ENCODE results near the gene PCDH9.

The PCDH9 gene

GRCh38 chr13:66864627-66865026 is 365.5 kb downstream of the PCDH9 start:
- Histone ChIP-seq H2BK15ac (ENCODE audit: low read depth, poor library complexity, severe bottlenecking) (no peak overlapping the region), H3K4me3 (ENCODE audit: insufficient read depth in 1 of 2, low read depth in 1 of 2, low read length in 2 of 2) (no peak overlapping the region), H2BK120ac (ENCODE audit: low read depth, low read length) (no peak overlapping the region), H2AK5ac (ENCODE audit: low read length, severe bottlenecking) (no peak overlapping the region), H3K36me3 (ENCODE audit: control insufficient read depth in 1 of 2, insufficient read depth in 2 of 2, low read depth in 1 of 2, low read length in 2 of 2) (no peaks in the 10 kb centered on the region), H2BK5ac (ENCODE audit: low read depth, low read length, poor library complexity, severe bottlenecking) (no peak overlapping the region), H3K4me2 (ENCODE audit: low read length, poor library complexity, severe bottlenecking) (peak overlapping the region; percentile 29), H3K27me3 (ENCODE audit: control insufficient read depth in 1 of 2, insufficient read depth in 1 of 2, low read length in 2 of 2) (no peaks in the 10 kb centered on the region), H3K79me1 (replicated peaks; ENCODE audit: low read length, poor library complexity, severe bottlenecking) (no peaks in the 10 kb centered on the region), H3K14ac (ENCODE audit: low read length in 2 of 2) (no peak overlapping the region), H4K8ac (ENCODE audit: low read length) (no peak overlapping the region), H3K9me3 (ENCODE audit: control insufficient read depth, low read length) (no peaks in the 10 kb centered on the region), H3K4me1 (ENCODE audit: control insufficient read depth, insufficient read depth, low read depth, low read length) (no peaks in the 10 kb centered on the region), H2BK12ac (ENCODE audit: low read length in 2 of 2) (no peak overlapping the region), H3K4ac (ENCODE audit: low read depth in 1 of 2, low read length in 2 of 2) (no peak overlapping the region), H3K18ac (ENCODE audit: low read depth in 1 of 2, low read length in 2 of 2) (no peak overlapping the region), H3K27ac (ENCODE audit: low read length, poor library complexity, severe bottlenecking) (no peak overlapping the region), H2AFZ (ENCODE audit: low read depth, low read length) (no peak overlapping the region), H3K9ac (ENCODE audit: low read length) (no peak overlapping the region), H3K23ac (ENCODE audit: low read length in 2 of 2) (no peak overlapping the region), H4K91ac (ENCODE audit: low read length) (no peak overlapping the region)
- WGBS: 65% methylated on average over 2 of the region's 3 CpGs
- DNase-seq: no peak

DNA sequence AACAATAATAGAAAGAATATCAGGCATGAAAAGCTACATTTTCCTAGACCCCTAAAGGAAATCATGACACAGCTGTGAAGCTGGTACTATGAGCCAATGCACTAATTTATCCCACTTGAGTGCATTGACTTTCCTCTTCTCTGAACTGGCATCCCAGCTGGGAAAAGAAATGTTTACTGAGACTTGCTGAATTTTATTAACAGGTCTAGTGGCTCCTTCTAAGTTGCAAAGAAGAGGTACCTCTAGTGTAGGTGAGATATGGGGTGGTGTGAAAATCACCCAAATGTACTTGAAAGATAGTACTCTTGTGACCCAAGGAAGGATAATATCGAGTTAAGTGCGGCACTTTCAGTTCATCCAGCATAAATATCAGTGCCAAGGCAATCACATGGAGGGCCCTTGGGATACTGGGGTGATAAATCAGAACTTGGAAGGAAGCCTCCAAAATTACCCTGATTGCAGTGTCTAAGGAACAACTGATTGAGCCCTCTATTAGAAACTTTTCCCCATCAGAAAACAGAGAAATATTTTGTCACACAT is 369.2 kb downstream of the PCDH9 start:
- Histone ChIP-seq H3K27me3 (ENCODE audit: control insufficient read depth in 1 of 2, insufficient read depth in 1 of 2, low read length in 2 of 2) (no peaks in the 10 kb centered on the region), H3K9me3 (ENCODE audit: control insufficient read depth, low read length) (no peaks in the 10 kb centered on the region), H3K4ac (ENCODE audit: low read depth in 1 of 2, low read length in 2 of 2) (no peak overlapping the region), H2AK5ac (ENCODE audit: low read length, severe bottlenecking) (no peak overlapping the region), H3K27ac (ENCODE audit: low read length, poor library complexity, severe bottlenecking) (no peak overlapping the region), H3K4me1 (ENCODE audit: control insufficient read depth, insufficient read depth, low read depth, low read length) (no peaks in the 10 kb centered on the region), H3K18ac (ENCODE audit: low read depth in 1 of 2, low read length in 2 of 2) (no peak overlapping the region), H3K4me3 (ENCODE audit: insufficient read depth in 1 of 2, low read depth in 1 of 2, low read length in 2 of 2) (peak overlapping the region in 1 of 2 experiments; percentile 32), H2BK120ac (ENCODE audit: low read depth, low read length) (peak overlapping the region; percentile 19), H2AFZ (ENCODE audit: low read depth, low read length) (no peak overlapping the region), H3K36me3 (ENCODE audit: control insufficient read depth in 1 of 2, insufficient read depth in 2 of 2, low read depth in 1 of 2, low read length in 2 of 2) (no peaks in the 10 kb centered on the region), H3K14ac (ENCODE audit: low read length in 2 of 2) (no peak overlapping the region), H2BK12ac (ENCODE audit: low read length in 2 of 2) (no peak overlapping the region), H2BK5ac (ENCODE audit: low read depth, low read length, poor library complexity, severe bottlenecking) (no peak overlapping the region), H3K23ac (ENCODE audit: low read length in 2 of 2) (no peak overlapping the region), H2BK15ac (ENCODE audit: low read depth, poor library complexity, severe bottlenecking) (no peak overlapping the region), H3K4me2 (ENCODE audit: low read length, poor library complexity, severe bottlenecking) (no peak overlapping the region), H3K9ac (ENCODE audit: low read length) (no peak overlapping the region), H3K79me1 (replicated peaks; ENCODE audit: low read length, poor library complexity, severe bottlenecking) (no peaks in the 10 kb centered on the region), H4K91ac (ENCODE audit: low read length) (no peak overlapping the region), H4K8ac (ENCODE audit: low read length) (no peak overlapping the region)
- 100% methylated on average over 2 of the region's 2 CpGs for WGBS
- DNase-seq: no peak

GRCh38 chr13:66859934-66860877 is 369.9 kb downstream of the PCDH9 start:
- no peak overlapping the region for H3K27ac ChIP-seq (ENCODE audit: low read length, poor library complexity, severe bottlenecking)
- no peak overlapping the region for H3K9ac ChIP-seq (ENCODE audit: low read length)
- H4K8ac ChIP-seq (ENCODE audit: low read length): peak overlapping the region; percentile 62
- H3K4me2 ChIP-seq (ENCODE audit: low read length, poor library complexity, severe bottlenecking): no peak overlapping the region
- H3K9me3 ChIP-seq (ENCODE audit: control insufficient read depth, low read length): no peaks in the 10 kb centered on the region
- H3K4me3 ChIP-seq (ENCODE audit: insufficient read depth in 1 of 2, low read depth in 1 of 2, low read length in 2 of 2): peak overlapping the region in 1 of 2 experiments; percentile 32
- no peak overlapping the region for H4K91ac ChIP-seq (ENCODE audit: low read length)
- H2BK12ac ChIP-seq (ENCODE audit: low read length in 2 of 2): peak overlapping the region; percentile 31 to 57
- no peaks in the 10 kb centered on the region for H3K79me1 ChIP-seq (replicated peaks; ENCODE audit: low read length, poor library complexity, severe bottlenecking)
- H3K14ac ChIP-seq (ENCODE audit: low read length in 2 of 2): no peak overlapping the region
- peak overlapping the region; percentile 85 for H2AFZ ChIP-seq (ENCODE audit: low read depth, low read length)
- no peak overlapping the region for H3K23ac ChIP-seq (ENCODE audit: low read length in 2 of 2)
- H3K36me3 ChIP-seq (ENCODE audit: control insufficient read depth in 1 of 2, insufficient read depth in 2 of 2, low read depth in 1 of 2, low read length in 2 of 2): no peaks in the 10 kb centered on the region
- H3K18ac ChIP-seq (ENCODE audit: low read depth in 1 of 2, low read length in 2 of 2): peak overlapping the region; percentile 48 to 80
- H2BK120ac ChIP-seq (ENCODE audit: low read depth, low read length): no peak overlapping the region
- no peak overlapping the region for H3K4ac ChIP-seq (ENCODE audit: low read depth in 1 of 2, low read length in 2 of 2)
- no peak overlapping the region for H2BK5ac ChIP-seq (ENCODE audit: low read depth, low read length, poor library complexity, severe bottlenecking)
- no peaks in the 10 kb centered on the region for H3K4me1 ChIP-seq (ENCODE audit: control insufficient read depth, insufficient read depth, low read depth, low read length)
- 54% methylated on average over 7 of the region's 8 CpGs for WGBS
- no peak overlapping the region for H2BK15ac ChIP-seq (ENCODE audit: low read depth, poor library complexity, severe bottlenecking)
- no peak overlapping the region for H2AK5ac ChIP-seq (ENCODE audit: low read length, severe bottlenecking)
- peak; percentile 13 for DNase-seq
- no peaks in the 10 kb centered on the region for H3K27me3 ChIP-seq (ENCODE audit: control insufficient read depth in 1 of 2, insufficient read depth in 1 of 2, low read length in 2 of 2)

DNA sequence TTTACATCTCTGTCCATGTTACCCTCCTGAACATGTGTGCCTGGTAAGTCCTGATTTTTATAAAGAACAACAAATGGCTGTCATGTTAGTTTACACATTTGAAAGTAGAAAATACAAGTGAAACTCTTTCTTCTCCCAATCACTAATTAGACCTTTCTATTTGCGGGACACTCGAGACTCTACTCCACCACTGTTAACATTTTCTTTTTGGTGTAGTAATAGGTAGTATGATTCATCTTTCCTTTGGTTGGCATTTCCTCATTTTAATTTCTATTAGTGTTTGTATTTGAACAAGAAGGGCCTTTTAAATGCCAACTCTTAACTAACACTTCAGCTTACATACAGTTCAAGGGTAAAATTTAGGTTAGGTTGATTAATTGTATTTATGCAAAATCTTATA is 371.1 kb downstream of the PCDH9 start:
- Histone ChIP-seq H3K18ac (ENCODE audit: low read depth in 1 of 2, low read length in 2 of 2) (no peak overlapping the region), H2AK5ac (ENCODE audit: low read length, severe bottlenecking) (no peak overlapping the region), H3K79me1 (replicated peaks; ENCODE audit: low read length, poor library complexity, severe bottlenecking) (no peaks in the 10 kb centered on the region), H2AFZ (ENCODE audit: low read depth, low read length) (no peak overlapping the region), H3K27ac (ENCODE audit: low read length, poor library complexity, severe bottlenecking) (no peak overlapping the region), H3K4ac (ENCODE audit: low read depth in 1 of 2, low read length in 2 of 2) (no peak overlapping the region), H3K27me3 (ENCODE audit: control insufficient read depth in 1 of 2, insufficient read depth in 1 of 2, low read length in 2 of 2) (no peaks in the 10 kb centered on the region), H2BK120ac (ENCODE audit: low read depth, low read length) (no peak overlapping the region), H3K23ac (ENCODE audit: low read length in 2 of 2) (no peak overlapping the region), H3K9me3 (ENCODE audit: control insufficient read depth, low read length) (no peaks in the 10 kb centered on the region), H4K91ac (ENCODE audit: low read length) (no peak overlapping the region), H3K36me3 (ENCODE audit: control insufficient read depth in 1 of 2, insufficient read depth in 2 of 2, low read depth in 1 of 2, low read length in 2 of 2) (no peaks in the 10 kb centered on the region), H3K4me1 (ENCODE audit: control insufficient read depth, insufficient read depth, low read depth, low read length) (no peaks in the 10 kb centered on the region), H3K9ac (ENCODE audit: low read length) (no peak overlapping the region), H3K4me2 (ENCODE audit: low read length, poor library complexity, severe bottlenecking) (no peak overlapping the region), H2BK5ac (ENCODE audit: low read depth, low read length, poor library complexity, severe bottlenecking) (no peak overlapping the region), H4K8ac (ENCODE audit: low read length) (no peak overlapping the region), H3K4me3 (ENCODE audit: insufficient read depth in 1 of 2, low read depth in 1 of 2, low read length in 2 of 2) (no peak overlapping the region), H2BK15ac (ENCODE audit: low read depth, poor library complexity, severe bottlenecking) (no peak overlapping the region), H3K14ac (ENCODE audit: low read length in 2 of 2) (no peak overlapping the region), H2BK12ac (ENCODE audit: low read length in 2 of 2) (no peak overlapping the region)
- WGBS: no CpG with 5 or more reads among the region's 2 CpGs
- no peak for DNase-seq
